GM20000 (cell line): ENCODE measurements around the gene BNC2.

ENCODE experiments used
- DNase-seq: peaks from one replicate; pipeline ENCODE4 v3.0.0; 2012; ENCODE audit warnings: low spot score
- TF ChIP-seq, protein P1 (sequence below): IDR thresholded peaks from 2 replicates; pipeline ENCODE4 v1.5.1; 2012; ENCODE audit warnings: mild to moderate bottlenecking, control low read depth; ENCODE audit errors: extremely low read depth, missing control alignments

The BNC2 gene

DNA sequence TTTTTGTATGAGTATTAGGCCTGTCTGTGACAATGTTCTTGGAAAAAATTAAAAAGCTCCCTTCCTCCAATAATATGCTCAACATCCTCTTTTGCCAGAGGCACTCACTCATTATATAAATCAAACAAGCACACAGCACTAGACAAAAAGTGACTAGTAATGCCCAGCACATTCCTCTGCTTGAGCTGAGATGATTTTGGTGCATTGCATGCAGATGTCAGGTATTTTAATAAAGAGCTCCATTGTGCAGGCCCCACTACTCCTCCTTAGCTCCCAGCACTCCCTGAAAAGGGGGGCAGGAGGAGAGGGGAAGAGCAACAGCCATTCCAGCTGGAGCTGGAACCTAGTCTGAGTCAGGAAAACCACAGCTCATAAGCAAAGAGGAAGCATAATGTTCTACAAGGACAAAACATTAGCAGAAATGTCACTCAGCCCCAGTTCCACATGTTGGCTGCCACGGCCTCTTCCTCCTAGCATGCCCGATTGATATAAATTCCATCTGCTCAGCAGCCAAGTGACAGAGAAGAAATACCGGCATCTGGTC lies 348.5 kb downstream of the BNC2 start:
- TF ChIP-seq, protein P1, sequence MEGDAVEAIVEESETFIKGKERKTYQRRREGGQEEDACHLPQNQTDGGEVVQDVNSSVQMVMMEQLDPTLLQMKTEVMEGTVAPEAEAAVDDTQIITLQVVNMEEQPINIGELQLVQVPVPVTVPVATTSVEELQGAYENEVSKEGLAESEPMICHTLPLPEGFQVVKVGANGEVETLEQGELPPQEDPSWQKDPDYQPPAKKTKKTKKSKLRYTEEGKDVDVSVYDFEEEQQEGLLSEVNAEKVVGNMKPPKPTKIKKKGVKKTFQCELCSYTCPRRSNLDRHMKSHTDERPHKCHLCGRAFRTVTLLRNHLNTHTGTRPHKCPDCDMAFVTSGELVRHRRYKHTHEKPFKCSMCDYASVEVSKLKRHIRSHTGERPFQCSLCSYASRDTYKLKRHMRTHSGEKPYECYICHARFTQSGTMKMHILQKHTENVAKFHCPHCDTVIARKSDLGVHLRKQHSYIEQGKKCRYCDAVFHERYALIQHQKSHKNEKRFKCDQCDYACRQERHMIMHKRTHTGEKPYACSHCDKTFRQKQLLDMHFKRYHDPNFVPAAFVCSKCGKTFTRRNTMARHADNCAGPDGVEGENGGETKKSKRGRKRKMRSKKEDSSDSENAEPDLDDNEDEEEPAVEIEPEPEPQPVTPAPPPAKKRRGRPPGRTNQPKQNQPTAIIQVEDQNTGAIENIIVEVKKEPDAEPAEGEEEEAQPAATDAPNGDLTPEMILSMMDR: no peak
- no peak for DNase-seq

DNA sequence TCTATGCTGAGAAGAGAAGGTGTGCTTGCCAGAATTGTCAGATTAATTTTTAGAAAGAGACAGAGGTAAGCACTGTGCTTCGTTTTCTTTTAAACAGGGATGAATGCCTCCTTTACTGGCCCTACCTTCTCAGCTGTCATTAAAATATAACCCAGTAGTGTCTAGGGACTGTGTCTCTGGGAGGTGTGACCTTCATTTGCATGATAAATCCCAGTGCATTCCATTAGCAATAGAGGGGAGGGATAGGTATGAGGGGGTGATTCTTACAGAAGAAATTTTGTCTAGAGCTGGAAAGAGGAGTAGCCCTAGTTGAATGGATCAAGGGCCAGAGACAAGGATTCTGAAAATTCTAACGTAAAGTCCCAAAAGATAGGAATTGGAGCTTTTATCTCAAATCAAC lies 351.5 kb downstream of the BNC2 start:
- TF ChIP-seq, protein P1: no peak
- DNase-seq: no peak

GRCh38 chr9:16516891-16517290 lies 353.6 kb downstream of the BNC2 start:
- TF ChIP-seq, protein P1: no peak
- no peak for DNase-seq

DNA sequence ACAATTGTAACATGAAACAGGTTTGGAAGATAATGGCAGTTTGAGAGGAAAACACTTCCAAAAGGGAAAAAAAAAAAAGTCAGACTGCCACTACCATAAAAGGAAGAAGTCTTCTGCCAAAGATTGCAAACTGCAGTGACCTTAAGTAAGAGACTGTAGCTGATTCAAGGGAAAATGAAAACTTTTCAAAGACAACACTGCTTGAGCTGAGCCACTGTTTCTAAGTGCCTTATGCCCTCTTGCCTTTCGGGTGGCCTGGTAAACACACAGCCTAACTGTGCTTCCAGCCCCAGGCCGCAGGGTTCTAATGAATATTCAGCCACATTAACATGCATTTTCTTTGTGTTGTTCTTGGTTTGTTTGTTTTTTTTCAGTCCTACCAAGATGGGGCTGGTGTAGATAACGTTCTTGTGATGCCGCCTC lies 354.6 kb downstream of the BNC2 start:
- no peak for DNase-seq
- TF ChIP-seq, protein P1: no peak

- DNase-seq: no peak
- TF ChIP-seq, protein P1: no peak
Observed at GRCh38 chr9:16515207-16515606, 355.3 kb downstream of the BNC2 start.

- DNase-seq: no peak
- TF ChIP-seq, protein P1: no peak
Observed at GRCh38 chr9:16514131-16514530, 356.3 kb downstream of the BNC2 start.

- DNase-seq: no peak
- TF ChIP-seq, protein P1: no peak
Observed at GRCh38 chr9:16512281-16512680, 358.2 kb downstream of the BNC2 start.
